Erythroblast (primary cell): Measurements from ENCODE around the gene ANAPC1.
"Not testable (repeated sequence)": the region's sequence is repeated elsewhere in the genome, so short reads cannot be mapped to it uniquely, and the experiment has no call there.

Experiments
- GATA1 ChIP-seq: IDR thresholded peaks from 2 replicates; pipeline ENCODE4 v1.6.1; 2011; ENCODE audit warnings: low read depth, mild to moderate bottlenecking, control low read depth, low read length, moderate library complexity
- POLR2A ChIP-seq: IDR thresholded peaks from 2 replicates; pipeline ENCODE4 v1.6.1; 2011; ENCODE audit warnings: mild to moderate bottlenecking, low read length

- TF ChIP-seq POLR2A, GATA1: not testable (repeated sequence)
Measured at GRCh38 chr2:111781443-111782094, 102.4 kb downstream of the ANAPC1 start.
